Measurements from ENCODE around the gene RABGAP1L.
"Not testable (repeated sequence)": the region's sequence is repeated elsewhere in the genome, so short reads cannot be mapped to it uniquely, and the experiment has no call there.

RABGAP1L gene

DNA sequence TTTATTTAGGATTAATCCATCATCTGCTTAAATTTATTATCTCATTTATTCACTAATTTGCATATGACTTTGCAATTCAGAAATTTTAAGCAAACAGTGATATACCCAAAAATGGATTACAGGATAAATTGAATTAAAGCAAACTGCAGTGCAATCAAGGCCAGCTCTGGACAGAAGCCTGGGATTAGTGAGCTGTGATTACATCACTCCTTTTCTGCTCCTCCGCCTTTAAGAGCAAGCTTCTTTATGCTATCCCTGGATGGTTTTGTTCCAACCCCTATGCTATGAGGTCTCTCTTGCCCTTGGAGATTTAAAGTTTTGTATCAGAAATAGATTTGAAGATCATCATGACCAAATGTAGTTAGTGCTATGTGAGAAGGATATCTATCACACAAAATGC, 321.0 kb downstream of the RABGAP1L start:
- H3K27me3 ChIP-seq (ENCODE audit: insufficient read depth, low read length), result no peaks in the 10 kb centered on the region
- H3K9ac ChIP-seq (ENCODE audit: low read depth, low read length), result no peak overlapping the region
- H3K9me3 ChIP-seq (ENCODE audit: insufficient read depth, low read depth, low read length), result no peaks in the 10 kb centered on the region
- H3K36me3 ChIP-seq (ENCODE audit: insufficient read depth, low read depth, low read length), result no peaks in the 10 kb centered on the region
- no peaks in the 10 kb centered on the region for H3K4me1 ChIP-seq (ENCODE audit: insufficient read depth, low read length)
- no peak overlapping the region for H3K27ac ChIP-seq (ENCODE audit: low read length)
- no peak overlapping the region for H3K4me3 ChIP-seq (ENCODE audit: low read length)

DNA sequence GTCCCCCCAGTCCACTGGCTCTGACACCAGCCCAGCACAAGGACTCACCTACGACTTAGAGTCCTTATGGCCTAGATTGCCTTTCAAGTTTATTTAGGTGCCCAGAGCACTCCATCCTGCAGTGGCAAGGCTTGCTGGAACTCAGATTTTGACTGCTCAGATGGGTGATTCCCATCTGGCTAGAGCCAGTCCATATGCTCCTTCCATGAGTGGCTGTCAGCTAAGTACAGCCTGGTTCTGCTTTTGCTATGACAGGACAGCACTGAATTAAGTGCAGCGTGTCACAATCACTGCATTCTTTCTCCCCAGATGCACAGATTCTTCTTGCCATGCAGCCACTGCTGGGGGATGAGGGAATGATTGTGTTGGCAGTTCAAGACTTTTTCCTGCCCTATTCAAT, 332.3 kb downstream of the RABGAP1L start:
- H3K9ac ChIP-seq (ENCODE audit: low read depth, low read length), result no peak overlapping the region
- no peaks in the 10 kb centered on the region for H3K36me3 ChIP-seq (ENCODE audit: insufficient read depth, low read depth, low read length)
- H3K4me3 ChIP-seq (ENCODE audit: low read length), result no peak overlapping the region
- H3K9me3 ChIP-seq (ENCODE audit: insufficient read depth, low read depth, low read length), result no peaks in the 10 kb centered on the region
- H3K27ac ChIP-seq (ENCODE audit: low read length), result no peak overlapping the region
- H3K27me3 ChIP-seq (ENCODE audit: insufficient read depth, low read length), result no peaks in the 10 kb centered on the region
- no peaks in the 10 kb centered on the region for H3K4me1 ChIP-seq (ENCODE audit: insufficient read depth, low read length)

DNA sequence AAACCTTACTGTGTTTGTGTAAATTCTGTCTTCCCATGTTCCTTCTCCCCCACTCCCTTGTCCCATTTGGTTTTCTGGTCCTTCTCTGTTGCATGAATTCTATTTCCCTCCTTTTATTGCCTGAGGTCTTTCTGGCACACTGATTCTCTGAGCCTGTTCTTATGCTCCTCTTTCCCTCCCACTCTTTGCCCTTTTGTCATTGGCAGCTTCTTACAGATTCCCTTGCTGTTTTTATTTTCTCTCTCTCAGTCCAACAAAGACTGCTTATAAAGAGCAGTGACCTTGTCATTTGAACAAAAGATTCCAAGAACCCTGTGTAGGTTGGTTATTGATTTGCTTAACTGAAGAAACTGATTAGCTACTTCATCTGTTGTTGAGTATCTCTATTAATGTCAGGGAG, 338.2 kb downstream of the RABGAP1L start:
- no peaks in the 10 kb centered on the region for H3K4me1 ChIP-seq (ENCODE audit: insufficient read depth, low read length)
- no peak overlapping the region for H3K9ac ChIP-seq (ENCODE audit: low read depth, low read length)
- no peaks in the 10 kb centered on the region for H3K9me3 ChIP-seq (ENCODE audit: insufficient read depth, low read depth, low read length)
- no peaks in the 10 kb centered on the region for H3K36me3 ChIP-seq (ENCODE audit: insufficient read depth, low read depth, low read length)
- H3K4me3 ChIP-seq (ENCODE audit: low read length), result no peak overlapping the region
- H3K27me3 ChIP-seq (ENCODE audit: insufficient read depth, low read length), result no peaks in the 10 kb centered on the region
- H3K27ac ChIP-seq (ENCODE audit: low read length), result no peak overlapping the region

DNA sequence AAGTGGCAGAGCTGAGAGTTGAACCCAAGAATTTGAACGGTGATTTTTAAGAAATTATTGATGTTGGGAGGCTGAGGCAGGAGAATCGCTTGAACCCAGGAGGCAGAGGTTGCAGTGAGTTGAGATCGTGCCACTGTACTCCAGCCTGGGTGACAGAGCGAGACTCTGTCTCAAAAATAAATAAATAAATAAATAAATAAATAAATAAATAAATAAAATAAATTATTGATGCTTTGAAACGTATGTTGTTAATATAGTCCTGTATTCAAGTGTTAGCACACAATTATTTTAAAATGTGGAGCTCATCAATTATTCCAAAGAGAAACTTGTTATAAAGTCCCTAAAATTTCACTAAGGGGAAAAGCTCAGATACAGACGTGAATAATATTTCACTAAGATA, 357.4 kb downstream of the RABGAP1L start:
- H3K36me3 ChIP-seq (ENCODE audit: insufficient read depth, low read depth, low read length); H3K9me3 ChIP-seq (ENCODE audit: insufficient read depth, low read depth, low read length); H3K4me1 ChIP-seq (ENCODE audit: insufficient read depth, low read length); H3K27ac ChIP-seq (ENCODE audit: low read length); H3K27me3 ChIP-seq (ENCODE audit: insufficient read depth, low read length); H3K4me3 ChIP-seq (ENCODE audit: low read length); H3K9ac ChIP-seq (ENCODE audit: low read depth, low read length): not testable (repeated sequence)

DNA sequence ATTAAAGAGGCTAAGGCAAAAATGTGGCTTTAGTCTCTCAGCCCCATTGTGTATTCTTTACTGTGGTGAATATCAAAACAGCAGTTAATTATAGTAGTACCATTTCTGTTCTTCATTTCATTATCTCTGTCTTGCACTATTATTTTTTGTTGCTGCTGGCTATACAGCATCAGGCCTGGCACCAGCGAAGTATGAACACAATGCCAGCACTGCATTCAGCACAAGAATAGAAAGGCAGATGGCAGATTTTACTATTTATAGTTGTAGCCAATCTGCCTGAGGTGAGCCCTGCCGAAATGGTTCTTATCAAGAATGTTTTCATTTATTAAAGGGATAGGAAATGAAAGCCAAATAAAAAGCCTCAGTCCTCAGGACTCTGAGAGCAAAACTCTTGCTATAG, 360.5 kb downstream of the RABGAP1L start:
- no peaks in the 10 kb centered on the region for H3K9me3 ChIP-seq (ENCODE audit: insufficient read depth, low read depth, low read length)
- no peaks in the 10 kb centered on the region for H3K27me3 ChIP-seq (ENCODE audit: insufficient read depth, low read length)
- no peaks in the 10 kb centered on the region for H3K36me3 ChIP-seq (ENCODE audit: insufficient read depth, low read depth, low read length)
- H3K9ac ChIP-seq (ENCODE audit: low read depth, low read length), result no peak overlapping the region
- H3K4me3 ChIP-seq (ENCODE audit: low read length), result no peak overlapping the region
- no peaks in the 10 kb centered on the region for H3K4me1 ChIP-seq (ENCODE audit: insufficient read depth, low read length)
- no peak overlapping the region for H3K27ac ChIP-seq (ENCODE audit: low read length)

DNA sequence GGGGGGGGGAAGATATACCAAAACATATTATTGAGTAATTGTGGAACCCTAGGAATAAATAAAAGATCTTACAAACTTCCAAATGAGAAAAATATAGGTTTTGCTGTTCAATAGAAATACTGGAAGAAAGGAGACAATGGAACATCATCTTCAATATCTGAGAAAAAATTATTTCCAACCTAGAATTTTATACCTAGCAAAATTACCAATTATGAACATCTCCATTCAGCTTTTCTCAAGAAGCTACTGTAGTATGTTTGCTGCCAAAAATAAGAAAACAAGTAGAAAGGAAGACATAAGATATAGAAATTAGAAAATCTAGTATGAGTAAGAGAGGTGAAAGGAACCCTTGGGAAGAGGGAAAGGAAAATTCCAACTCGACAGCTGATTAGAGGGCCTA, 372.4 kb downstream of the RABGAP1L start:
- Histone ChIP-seq H3K4me3 (ENCODE audit: low read length) (no peak overlapping the region), H3K27ac (ENCODE audit: low read length) (no peak overlapping the region), H3K9me3 (ENCODE audit: insufficient read depth, low read depth, low read length) (no peaks in the 10 kb centered on the region), H3K36me3 (ENCODE audit: insufficient read depth, low read depth, low read length) (no peaks in the 10 kb centered on the region), H3K27me3 (ENCODE audit: insufficient read depth, low read length) (no peaks in the 10 kb centered on the region), H3K4me1 (ENCODE audit: insufficient read depth, low read length) (no peaks in the 10 kb centered on the region), H3K9ac (ENCODE audit: low read depth, low read length) (no peak overlapping the region)

DNA sequence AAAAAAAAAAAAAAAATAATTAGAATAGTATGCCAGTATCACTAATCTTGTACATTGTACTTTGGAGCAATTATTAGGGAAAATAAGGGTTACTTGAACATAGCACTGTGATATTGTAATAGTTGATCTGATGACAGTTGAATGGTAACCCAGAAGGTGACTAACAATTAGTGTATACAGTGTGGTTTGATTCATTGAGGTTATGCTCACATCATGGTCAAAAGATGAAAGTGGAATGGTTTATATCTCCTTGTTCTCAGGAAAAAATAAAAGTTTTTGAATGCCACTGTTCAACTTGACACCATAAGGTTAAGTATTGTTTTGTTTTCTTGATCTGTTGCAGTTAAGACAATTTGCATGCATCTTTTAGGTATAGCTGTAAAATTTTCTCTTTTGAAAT, 375.5 kb downstream of the RABGAP1L start:
- Histone ChIP-seq H3K36me3 (ENCODE audit: insufficient read depth, low read depth, low read length) (no peaks in the 10 kb centered on the region), H3K27me3 (ENCODE audit: insufficient read depth, low read length) (no peaks in the 10 kb centered on the region), H3K27ac (ENCODE audit: low read length) (no peak overlapping the region), H3K4me3 (ENCODE audit: low read length) (no peak overlapping the region), H3K9me3 (ENCODE audit: insufficient read depth, low read depth, low read length) (no peaks in the 10 kb centered on the region), H3K4me1 (ENCODE audit: insufficient read depth, low read length) (no peaks in the 10 kb centered on the region), H3K9ac (ENCODE audit: low read depth, low read length) (no peak overlapping the region)

DNA sequence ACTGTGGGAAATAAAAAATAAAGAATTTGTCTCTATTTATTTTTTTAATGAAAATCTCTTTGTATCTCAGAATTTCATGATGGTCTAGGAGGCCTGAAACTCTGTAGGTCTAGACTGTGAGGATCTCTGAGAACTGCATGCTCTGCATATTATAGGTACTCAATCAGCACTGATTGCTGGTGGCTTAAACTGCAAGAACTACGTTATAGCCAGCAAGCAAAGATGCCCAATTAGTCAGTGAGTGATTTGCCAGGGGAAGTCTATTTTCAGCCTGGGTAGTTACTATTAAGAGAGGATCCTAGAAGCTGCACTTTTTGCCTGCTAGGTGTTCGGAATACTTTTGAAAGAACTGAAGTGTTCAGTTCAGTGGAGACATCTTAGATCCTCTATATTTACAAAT, 375.9 kb downstream of the RABGAP1L start:
- Histone ChIP-seq H3K4me1 (ENCODE audit: insufficient read depth, low read length) (no peaks in the 10 kb centered on the region), H3K27ac (ENCODE audit: low read length) (no peak overlapping the region), H3K9me3 (ENCODE audit: insufficient read depth, low read depth, low read length) (no peaks in the 10 kb centered on the region), H3K36me3 (ENCODE audit: insufficient read depth, low read depth, low read length) (no peaks in the 10 kb centered on the region), H3K9ac (ENCODE audit: low read depth, low read length) (no peak overlapping the region), H3K4me3 (ENCODE audit: low read length) (no peak overlapping the region), H3K27me3 (ENCODE audit: insufficient read depth, low read length) (no peaks in the 10 kb centered on the region)

DNA sequence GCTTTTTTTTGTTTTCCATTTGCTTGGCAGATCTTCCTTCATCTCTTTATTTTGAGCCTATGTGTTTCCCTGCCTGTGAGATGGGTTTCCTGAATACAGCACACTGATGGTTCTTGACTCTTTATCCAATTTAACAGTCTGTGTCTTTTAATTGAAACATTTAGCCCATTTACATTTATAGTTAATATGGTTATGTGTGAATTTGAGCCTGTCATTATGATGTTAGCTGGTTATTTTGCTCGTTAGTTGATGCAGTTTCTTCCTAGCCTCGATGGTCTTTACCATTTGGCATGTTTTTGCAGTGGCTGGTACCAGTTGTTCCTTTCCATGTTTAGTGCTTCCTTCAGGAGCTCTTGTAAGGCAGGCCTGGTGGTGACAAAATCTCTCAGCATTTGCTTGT, 384.1 kb downstream of the RABGAP1L start:
- H3K4me1 ChIP-seq (ENCODE audit: insufficient read depth, low read length); H3K27ac ChIP-seq (ENCODE audit: low read length); H3K27me3 ChIP-seq (ENCODE audit: insufficient read depth, low read length); H3K36me3 ChIP-seq (ENCODE audit: insufficient read depth, low read depth, low read length); H3K4me3 ChIP-seq (ENCODE audit: low read length); H3K9ac ChIP-seq (ENCODE audit: low read depth, low read length): not testable (repeated sequence)
- peaks cover 14% of the 10 kb centered on the region for H3K9me3 ChIP-seq (ENCODE audit: insufficient read depth, low read depth, low read length)

DNA sequence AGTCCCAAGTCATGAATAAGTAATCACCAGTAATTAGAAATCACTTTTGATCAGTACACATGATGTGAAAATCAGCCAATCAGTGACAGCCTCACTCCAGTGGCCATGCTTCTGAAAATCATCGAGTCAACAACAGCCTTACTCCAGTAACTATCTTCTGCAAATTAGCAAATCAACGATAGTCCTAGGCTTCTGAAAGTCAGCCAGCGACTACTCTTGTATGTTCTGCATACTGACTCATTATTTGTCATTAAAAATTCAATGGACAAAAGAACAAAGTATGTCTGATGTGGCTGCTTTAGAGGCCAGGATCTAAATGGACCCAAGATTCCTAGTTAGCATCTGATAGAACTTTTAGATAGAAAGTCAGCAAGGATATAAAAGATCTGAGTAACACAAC, 391.0 kb downstream of the RABGAP1L start:
- Histone ChIP-seq H3K4me1 (ENCODE audit: insufficient read depth, low read length) (no peaks in the 10 kb centered on the region), H3K27me3 (ENCODE audit: insufficient read depth, low read length) (no peaks in the 10 kb centered on the region), H3K27ac (ENCODE audit: low read length) (no peak overlapping the region), H3K9me3 (ENCODE audit: insufficient read depth, low read depth, low read length) (peaks cover 8% of the 10 kb centered on the region), H3K36me3 (ENCODE audit: insufficient read depth, low read depth, low read length) (no peaks in the 10 kb centered on the region), H3K9ac (ENCODE audit: low read depth, low read length) (no peak overlapping the region), H3K4me3 (ENCODE audit: low read length) (no peak overlapping the region)

DNA sequence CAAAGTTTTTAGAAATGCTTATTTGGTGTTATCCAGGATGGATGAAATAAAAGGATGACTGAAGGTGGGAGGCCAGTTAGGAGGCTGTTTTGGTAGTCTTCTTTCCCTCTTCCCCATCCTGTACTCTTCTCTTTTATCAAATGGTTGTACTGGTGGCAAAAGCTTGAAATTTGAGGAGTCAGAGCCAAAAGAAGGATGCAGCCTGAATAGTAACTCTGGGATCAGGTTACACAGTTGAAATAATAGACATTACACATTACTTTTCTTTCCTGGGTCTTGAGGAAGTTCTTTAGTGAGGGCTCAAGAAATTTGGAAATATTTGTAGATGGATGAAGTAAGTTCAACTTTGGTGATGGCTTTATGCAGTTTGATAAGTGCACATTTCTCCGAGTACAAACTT, 397.1 kb downstream of the RABGAP1L start:
- Histone ChIP-seq H3K9ac (ENCODE audit: low read depth, low read length) (no peak overlapping the region), H3K36me3 (ENCODE audit: insufficient read depth, low read depth, low read length) (no peaks in the 10 kb centered on the region), H3K27ac (ENCODE audit: low read length) (no peak overlapping the region), H3K4me1 (ENCODE audit: insufficient read depth, low read length) (no peaks in the 10 kb centered on the region), H3K9me3 (ENCODE audit: insufficient read depth, low read depth, low read length) (no peaks in the 10 kb centered on the region), H3K4me3 (ENCODE audit: low read length) (no peak overlapping the region), H3K27me3 (ENCODE audit: insufficient read depth, low read length) (no peaks in the 10 kb centered on the region)

DNA sequence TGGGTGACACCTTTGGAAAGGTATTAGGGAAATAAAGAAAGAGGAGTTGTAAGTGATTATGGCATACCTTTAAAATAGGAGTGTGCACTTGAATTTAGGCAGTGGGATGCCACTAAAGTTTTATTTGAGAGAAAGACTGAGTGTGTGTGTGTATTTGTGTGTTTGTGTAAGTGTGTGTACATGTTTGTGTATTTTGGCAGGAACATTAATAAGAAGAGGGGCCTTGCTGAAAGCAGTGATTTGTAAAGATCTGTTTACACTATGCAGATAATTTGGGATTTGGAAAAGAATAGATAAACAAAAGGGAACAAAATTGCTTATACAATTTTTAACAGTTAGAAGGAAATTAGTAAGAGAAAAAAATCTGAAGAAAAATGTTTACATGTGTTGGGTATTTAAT, 409.2 kb downstream of the RABGAP1L start:
- Histone ChIP-seq H3K4me3 (ENCODE audit: low read length) (no peak overlapping the region), H3K27me3 (ENCODE audit: insufficient read depth, low read length) (no peaks in the 10 kb centered on the region), H3K36me3 (ENCODE audit: insufficient read depth, low read depth, low read length) (no peaks in the 10 kb centered on the region), H3K27ac (ENCODE audit: low read length) (no peak overlapping the region), H3K9me3 (ENCODE audit: insufficient read depth, low read depth, low read length) (no peaks in the 10 kb centered on the region), H3K9ac (ENCODE audit: low read depth, low read length) (no peak overlapping the region), H3K4me1 (ENCODE audit: insufficient read depth, low read length) (peaks cover 7% of the 10 kb centered on the region; the same call in 1 of the 2 replicates)

DNA sequence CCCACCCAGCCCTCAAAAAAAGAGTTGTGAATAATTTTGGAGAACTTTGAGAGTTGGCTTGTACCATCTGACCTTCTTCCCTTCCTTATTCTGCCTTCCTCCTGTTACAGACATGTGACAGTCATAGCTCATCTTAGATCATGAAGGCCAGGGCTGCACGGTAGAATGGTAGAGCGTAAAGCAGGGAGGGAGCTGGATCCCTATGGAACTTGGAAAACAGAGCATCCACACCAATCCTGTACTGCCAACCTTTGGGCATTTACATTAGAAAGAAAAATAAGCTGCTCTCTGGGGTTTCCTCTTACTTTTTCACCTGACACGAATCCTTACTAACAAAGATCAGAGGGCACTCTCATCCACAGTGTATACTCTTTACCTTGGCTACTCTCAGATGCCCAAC, 409.9 kb downstream of the RABGAP1L start:
- Histone ChIP-seq H3K9ac (ENCODE audit: low read depth, low read length) (no peak overlapping the region), H3K4me3 (ENCODE audit: low read length) (no peak overlapping the region), H3K4me1 (ENCODE audit: insufficient read depth, low read length) (peaks cover 7% of the 10 kb centered on the region; the same call in 1 of the 2 replicates), H3K27ac (ENCODE audit: low read length) (no peak overlapping the region), H3K36me3 (ENCODE audit: insufficient read depth, low read depth, low read length) (no peaks in the 10 kb centered on the region), H3K9me3 (ENCODE audit: insufficient read depth, low read depth, low read length) (no peaks in the 10 kb centered on the region), H3K27me3 (ENCODE audit: insufficient read depth, low read length) (no peaks in the 10 kb centered on the region)

All from iPS-20b (cell line).